HEK293 (cell line): Measurements from ENCODE around the gene GALNT2.

Experiments used
- CTCF ChIA-PET: fragments of 350-600 bp; formaldehyde crosslinking; extraction: SDS; loops from one replicate; lab custom pipeline; 2021; ENCODE audit warnings: antibody characterized with exemption; lab: Yijun Ruan, JAX
- POLR2A ChIA-PET: fragments of 300-600 bp; formaldehyde crosslinking; extraction: SDS; loops from one replicate; lab custom pipeline; 2020; ENCODE audit warnings: antibody characterized with exemption, inconsistent platforms; lab: Yijun Ruan, JAX
- H3K27ac ChIP-seq: fragments of 200-500 bp; sonication (Bioruptor generic); 2 replicates; pipeline ENCODE4 v1.5.1; 2014; ENCODE audit warnings: low read depth, low read length, control low read depth, inconsistent platforms; ENCODE audit errors: extremely low read depth
- H3K36me3 ChIP-seq, 2 experiments: fragments of 200-500 bp in 1 of 2; sonication (Bioruptor generic) in 1 of 2; 1 replicate in 1 of 2; 2 replicates in 1 of 2; pipeline ENCODE4 v1.5.1; 2014 to 2017; ENCODE audit warnings: inconsistent platforms in 2 of 2, low read length in 2 of 2; ENCODE audit not compliant: control insufficient read depth in 2 of 2, insufficient read depth in 1 of 2
- H3K4me1 ChIP-seq: fragments of 200-500 bp; sonication (Bioruptor generic); 2 replicates; pipeline ENCODE4 v1.5.1; 2014; ENCODE audit warnings: mild to moderate bottlenecking, low read length, inconsistent platforms; ENCODE audit not compliant: control insufficient read depth, insufficient read depth
- H3K4me3 ChIP-seq: 2 replicates; pipeline ENCODE4 v1.5.1; 2011; ENCODE audit warnings: low read depth, mild to moderate bottlenecking, control low read depth, low read length, moderate library complexity
- H3K9me3 ChIP-seq: fragments of 200-500 bp; sonication (Bioruptor generic); 2 replicates; pipeline ENCODE4 v1.5.1; 2014; ENCODE audit warnings: low read depth, low read length, inconsistent platforms; ENCODE audit not compliant: control insufficient read depth, insufficient read depth
- GLI2 ChIP-seq: fragments of 450-650 bp; formaldehyde crosslinking; IDR thresholded peaks from 2 replicates; pipeline ENCODE4; 2017; ENCODE audit warnings: missing biosample characterization, missing genetic modification characterization, low read depth, borderline replicate concordance
- KLF16 ChIP-seq: fragments of 450-650 bp; formaldehyde crosslinking; IDR thresholded peaks from 2 replicates; pipeline ENCODE4 v1.5.1; 2017; ENCODE audit warnings: missing biosample characterization, missing genetic modification characterization
- OVOL3 ChIP-seq: fragments of 450-650 bp; formaldehyde crosslinking; IDR thresholded peaks from 2 replicates; pipeline ENCODE4 v1.5.1; 2016; ENCODE audit warnings: missing biosample characterization, missing genetic modification characterization
- SCRT1 ChIP-seq: fragments of 450-650 bp; formaldehyde crosslinking; IDR thresholded peaks from 2 replicates; pipeline ENCODE4 v1.5.1; 2016; ENCODE audit warnings: missing biosample characterization, missing genetic modification characterization, borderline replicate concordance
- YY2 ChIP-seq: fragments of 450-650 bp; formaldehyde crosslinking; IDR thresholded peaks from 2 replicates; pipeline ENCODE4 v1.5.1; 2016; ENCODE audit warnings: missing biosample characterization, missing genetic modification characterization
- ZBTB17 ChIP-seq: fragments of 450-650 bp; formaldehyde crosslinking; IDR thresholded peaks from 2 replicates; pipeline ENCODE4 v1.5.1; 2016; ENCODE audit warnings: missing biosample characterization, missing genetic modification characterization
- ZBTB21 ChIP-seq: fragments of 450-650 bp; formaldehyde crosslinking; IDR thresholded peaks from 2 replicates; pipeline ENCODE4 v1.5.1; 2017; ENCODE audit warnings: missing biosample characterization, missing genetic modification characterization
- ZFP41 ChIP-seq: fragments of 450-650 bp; formaldehyde crosslinking; IDR thresholded peaks from 2 replicates; pipeline ENCODE4 v1.5.1; 2016; ENCODE audit warnings: missing biosample characterization, missing genetic modification characterization, borderline replicate concordance
- ZNF114 ChIP-seq: fragments of 450-650 bp; formaldehyde crosslinking; IDR thresholded peaks from 2 replicates; pipeline ENCODE4 v1.5.0; 2017; ENCODE audit warnings: missing biosample characterization, missing genetic modification characterization
- ZNF121 ChIP-seq: fragments of 450-650 bp; formaldehyde crosslinking; IDR thresholded peaks from 2 replicates; pipeline ENCODE4 v1.5.1; 2016; ENCODE audit warnings: missing biosample characterization, missing genetic modification characterization
- ZNF132 ChIP-seq: fragments of 450-650 bp; formaldehyde crosslinking; IDR thresholded peaks from 2 replicates; pipeline ENCODE4 v1.5.1; 2017; ENCODE audit warnings: missing biosample characterization, missing genetic modification characterization, borderline replicate concordance
- ZNF133 ChIP-seq: fragments of 450-650 bp; formaldehyde crosslinking; IDR thresholded peaks from 2 replicates; pipeline ENCODE4 v1.5.1; 2016; ENCODE audit warnings: missing biosample characterization, missing genetic modification characterization
- ZNF18 ChIP-seq: fragments of 450-650 bp; formaldehyde crosslinking; IDR thresholded peaks from 2 replicates; pipeline ENCODE4 v1.5.1; 2016; ENCODE audit warnings: missing biosample characterization, missing genetic modification characterization
- ZNF23 ChIP-seq: fragments of 450-650 bp; formaldehyde crosslinking; IDR thresholded peaks from 2 replicates; pipeline ENCODE4 v1.5.1; 2016; ENCODE audit warnings: missing biosample characterization, missing genetic modification characterization, borderline replicate concordance
- ZNF311 ChIP-seq: fragments of 450-650 bp; formaldehyde crosslinking; IDR thresholded peaks from 2 replicates; pipeline ENCODE4 v1.5.1; 2017; ENCODE audit warnings: missing biosample characterization, missing genetic modification characterization, borderline replicate concordance
- ZNF37A ChIP-seq: fragments of 450-650 bp; IDR thresholded peaks from 2 replicates; pipeline ENCODE4 v1.5.1; 2018; ENCODE audit warnings: missing biosample characterization, missing genetic modification characterization
- ZNF404 ChIP-seq: fragments of 450-650 bp; formaldehyde crosslinking; IDR thresholded peaks from 2 replicates; pipeline ENCODE4 v1.5.1; 2017; ENCODE audit warnings: missing biosample characterization, missing genetic modification characterization
- ZNF426 ChIP-seq: fragments of 450-650 bp; formaldehyde crosslinking; IDR thresholded peaks from 2 replicates; pipeline ENCODE4 v1.5.1; 2017; ENCODE audit warnings: missing biosample characterization, missing genetic modification characterization, mild to moderate bottlenecking, inconsistent platforms, moderate library complexity
- ZNF544 ChIP-seq: fragments of 450-650 bp; formaldehyde crosslinking; IDR thresholded peaks from 2 replicates; pipeline ENCODE4 v1.5.0; 2017; ENCODE audit warnings: missing biosample characterization, missing genetic modification characterization
- ZNF549 ChIP-seq: fragments of 450-650 bp; IDR thresholded peaks from 2 replicates; pipeline ENCODE4 v1.5.1; 2018; ENCODE audit warnings: missing biosample characterization, missing genetic modification characterization, mild to moderate bottlenecking, inconsistent platforms, moderate library complexity
- ZNF623 ChIP-seq: fragments of 450-650 bp; formaldehyde crosslinking; IDR thresholded peaks from 2 replicates; pipeline ENCODE4 v1.5.1; 2016; ENCODE audit warnings: missing biosample characterization, missing genetic modification characterization
- ZNF777 ChIP-seq: fragments of 450-650 bp; formaldehyde crosslinking; IDR thresholded peaks from 2 replicates; pipeline ENCODE4 v1.5.1; 2017; ENCODE audit warnings: missing biosample characterization, missing genetic modification characterization, borderline replicate concordance
- ZNF792 ChIP-seq: fragments of 450-650 bp; formaldehyde crosslinking; IDR thresholded peaks from 2 replicates; pipeline ENCODE4 v1.5.1; 2016; ENCODE audit warnings: missing biosample characterization, missing genetic modification characterization
- ZNF830 ChIP-seq: fragments of 450-650 bp; IDR thresholded peaks from 2 replicates; pipeline ENCODE4 v1.5.0; 2018; ENCODE audit warnings: missing biosample characterization, missing genetic modification characterization, low read depth, mild to moderate bottlenecking, moderate library complexity
- ZNF843 ChIP-seq: fragments of 450-650 bp; formaldehyde crosslinking; IDR thresholded peaks from 2 replicates; pipeline ENCODE4 v1.5.1; 2016; ENCODE audit warnings: missing biosample characterization, missing genetic modification characterization
- ZSCAN30 ChIP-seq: fragments of 450-650 bp; IDR thresholded peaks from 2 replicates; pipeline ENCODE4 v1.5.1; 2018; ENCODE audit warnings: missing biosample characterization, mild to moderate bottlenecking, missing genetic modification characterization, moderate library complexity
- ZSCAN4 ChIP-seq: fragments of 450-650 bp; formaldehyde crosslinking; IDR thresholded peaks from 2 replicates; pipeline ENCODE4 v1.5.1; 2017; ENCODE audit warnings: missing biosample characterization, missing genetic modification characterization
- TF ChIP-seq, protein P1 (sequence below): sonication (generic); formaldehyde crosslinking; IDR thresholded peaks from 2 replicates; pipeline ENCODE4 v1.8.1; 2022; ENCODE audit warnings: mild to moderate bottlenecking, moderate library complexity, missing genetic modification reagents
- TF ChIP-seq, protein P2 (sequence below): fragments of 450-650 bp; formaldehyde crosslinking; IDR thresholded peaks from 2 replicates; pipeline ENCODE4 v1.5.1; 2017; ENCODE audit warnings: missing biosample characterization, missing genetic modification characterization
- TF ChIP-seq, protein P3 (sequence below): fragments of 450-650 bp; formaldehyde crosslinking; IDR thresholded peaks from 2 replicates; pipeline ENCODE4 v1.5.1; 2016; ENCODE audit warnings: missing biosample characterization, missing genetic modification characterization

Gene GALNT2

DNA sequence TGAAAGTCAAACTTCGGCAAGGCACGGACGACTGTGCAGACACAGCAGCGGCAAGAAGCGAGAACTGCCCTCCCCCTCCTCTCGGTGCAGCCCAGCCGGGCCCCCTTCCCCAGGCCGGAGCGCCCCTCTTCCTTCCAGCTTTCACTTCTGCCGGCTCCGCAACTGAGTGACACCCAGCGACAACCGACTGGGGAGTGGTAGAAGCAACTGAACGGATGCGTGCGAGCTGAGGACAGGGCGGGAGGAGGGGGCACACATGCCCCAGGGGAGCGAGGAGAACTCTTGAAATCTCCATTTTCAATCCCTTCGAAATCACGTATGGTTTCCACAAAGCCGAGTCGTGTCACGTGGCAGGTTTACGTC is 212.5 kb downstream of the GALNT2 start:
- H3K9me3 ChIP-seq = no peaks in the 10 kb centered on the region
- H3K36me3 ChIP-seq = peaks cover 15 to 37% of the 10 kb centered on the region in 2 experiments
- no peak overlapping the region for H3K4me3 ChIP-seq
- TF ChIP-seq ZNF843 (tag by site-specific recombination) (no peak), ZSCAN4 (tag by site-specific recombination) (no peak), ZNF132 (tag by site-specific recombination) (no peak), ZNF311 (tag by site-specific recombination) (no peak), ZBTB21 (tag by site-specific recombination) (no peak), ZNF830 (tag by site-specific recombination) (no peak), ZNF544 (tag by site-specific recombination) (no peak), ZFP41 (tag by site-specific recombination) (no peak), ZNF114 (tag by site-specific recombination) (no peak), ZNF426 (tag by site-specific recombination) (no peak), ZNF133 (tag by site-specific recombination) (no peak), YY2 (tag by site-specific recombination) (no peak), ZNF404 (tag by site-specific recombination) (no peak), ZSCAN30 (tag by site-specific recombination) (no peak)
- TF ChIP-seq, protein P1, sequence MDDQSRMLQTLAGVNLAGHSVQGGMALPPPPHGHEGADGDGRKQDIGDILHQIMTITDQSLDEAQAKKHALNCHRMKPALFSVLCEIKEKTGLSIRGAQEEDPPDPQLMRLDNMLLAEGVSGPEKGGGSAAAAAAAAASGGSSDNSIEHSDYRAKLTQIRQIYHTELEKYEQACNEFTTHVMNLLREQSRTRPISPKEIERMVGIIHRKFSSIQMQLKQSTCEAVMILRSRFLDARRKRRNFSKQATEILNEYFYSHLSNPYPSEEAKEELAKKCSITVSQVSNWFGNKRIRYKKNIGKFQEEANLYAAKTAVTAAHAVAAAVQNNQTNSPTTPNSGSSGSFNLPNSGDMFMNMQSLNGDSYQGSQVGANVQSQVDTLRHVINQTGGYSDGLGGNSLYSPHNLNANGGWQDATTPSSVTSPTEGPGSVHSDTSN (CRISPR knock-in tag) = no peak
- TF ChIP-seq, all 188 proteins: peak for 0
- Histone ChIP-seq H3K4me1 (peaks cover 15% of the 10 kb centered on the region), H3K27ac (no peak overlapping the region)
- CTCF ChIA-PET = interaction anchor here (1.4 kb wide), 1 partner anchor 30 kb away, joined by 4 read pairs; no protein-coding TSS in a partner anchor
- POLR2A ChIA-PET = no interaction called here

DNA sequence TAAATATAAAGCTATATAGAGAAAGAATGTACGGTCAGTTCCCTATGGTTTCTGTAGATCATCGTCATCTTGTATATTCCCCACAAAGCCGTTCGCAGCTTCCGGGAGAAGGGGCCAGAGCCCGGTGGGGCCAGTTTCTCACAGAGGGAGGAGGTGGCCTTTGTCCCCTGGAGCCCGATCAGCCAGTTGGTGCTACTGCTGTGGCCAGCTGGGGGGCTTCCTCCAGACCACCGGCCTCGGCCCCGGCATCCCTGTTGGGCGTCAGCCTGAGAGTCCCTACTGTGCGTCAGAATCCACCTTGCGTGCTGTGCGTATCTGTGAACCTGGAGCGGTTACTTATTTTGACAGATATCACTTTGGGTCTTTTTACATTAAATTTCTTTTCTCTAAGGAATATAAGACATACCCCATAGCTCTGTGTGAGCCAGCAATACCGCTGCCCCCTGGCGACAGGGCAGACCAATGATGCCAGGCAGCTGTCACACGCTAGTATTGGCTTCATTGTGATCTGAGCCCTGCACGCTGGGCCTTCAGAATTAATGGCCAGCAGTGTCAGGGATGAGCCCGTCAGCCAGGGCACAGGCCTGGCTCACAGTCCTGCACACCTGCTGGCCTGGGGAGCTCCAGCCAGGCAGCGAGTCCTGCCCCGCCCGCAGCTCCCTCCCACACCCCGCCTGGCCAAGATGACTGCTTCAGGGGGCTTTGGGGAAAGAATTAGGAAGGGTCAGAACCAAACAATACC is 213.2 kb downstream of the GALNT2 start:
- H3K9me3 ChIP-seq = no peaks in the 10 kb centered on the region
- CTCF ChIA-PET = interaction anchor here (1.4 kb wide), 1 partner anchor 30 kb away, joined by 4 read pairs; no protein-coding TSS in a partner anchor
- peaks cover 15% of the 10 kb centered on the region for H3K4me1 ChIP-seq
- H3K4me3 ChIP-seq = no peak overlapping the region
- POLR2A ChIA-PET = no interaction called here
- H3K27ac ChIP-seq = no peak overlapping the region
- H3K36me3 ChIP-seq = peaks cover 9 to 37% of the 10 kb centered on the region in 2 experiments
- no peak for TF ChIP-seq ZNF18
- TF ChIP-seq, protein P2, sequence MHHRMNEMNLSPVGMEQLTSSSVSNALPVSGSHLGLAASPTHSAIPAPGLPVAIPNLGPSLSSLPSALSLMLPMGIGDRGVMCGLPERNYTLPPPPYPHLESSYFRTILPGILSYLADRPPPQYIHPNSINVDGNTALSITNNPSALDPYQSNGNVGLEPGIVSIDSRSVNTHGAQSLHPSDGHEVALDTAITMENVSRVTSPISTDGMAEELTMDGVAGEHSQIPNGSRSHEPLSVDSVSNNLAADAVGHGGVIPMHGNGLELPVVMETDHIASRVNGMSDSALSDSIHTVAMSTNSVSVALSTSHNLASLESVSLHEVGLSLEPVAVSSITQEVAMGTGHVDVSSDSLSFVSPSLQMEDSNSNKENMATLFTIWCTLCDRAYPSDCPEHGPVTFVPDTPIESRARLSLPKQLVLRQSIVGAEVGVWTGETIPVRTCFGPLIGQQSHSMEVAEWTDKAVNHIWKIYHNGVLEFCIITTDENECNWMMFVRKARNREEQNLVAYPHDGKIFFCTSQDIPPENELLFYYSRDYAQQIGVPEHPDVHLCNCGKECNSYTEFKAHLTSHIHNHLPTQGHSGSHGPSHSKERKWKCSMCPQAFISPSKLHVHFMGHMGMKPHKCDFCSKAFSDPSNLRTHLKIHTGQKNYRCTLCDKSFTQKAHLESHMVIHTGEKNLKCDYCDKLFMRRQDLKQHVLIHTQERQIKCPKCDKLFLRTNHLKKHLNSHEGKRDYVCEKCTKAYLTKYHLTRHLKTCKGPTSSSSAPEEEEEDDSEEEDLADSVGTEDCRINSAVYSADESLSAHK = no peak
- no peak for TF ChIP-seq ZBTB17
- no peak for TF ChIP-seq GLI2 (tag by site-specific recombination)
- no peak for TF ChIP-seq OVOL3 (tag by site-specific recombination)
- no peak for TF ChIP-seq ZNF23 (tag by site-specific recombination)
- TF ChIP-seq SCRT1 (tag by site-specific recombination) = no peak
- TF ChIP-seq KLF16 (tag by site-specific recombination) = no peak
- no peak for TF ChIP-seq ZNF37A
- no peak for TF ChIP-seq ZNF114 (tag by site-specific recombination)
- TF ChIP-seq ZNF792 = no peak
- TF ChIP-seq, protein P3, sequence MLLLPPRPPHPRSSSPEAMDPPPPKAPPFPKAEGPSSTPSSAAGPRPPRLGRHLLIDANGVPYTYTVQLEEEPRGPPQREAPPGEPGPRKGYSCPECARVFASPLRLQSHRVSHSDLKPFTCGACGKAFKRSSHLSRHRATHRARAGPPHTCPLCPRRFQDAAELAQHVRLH = no peak
- no peak for TF ChIP-seq ZNF121 (tag by site-specific recombination)
- TF ChIP-seq ZNF623 (tag by site-specific recombination) = no peak
- TF ChIP-seq ZNF777 (tag by site-specific recombination) = no peak
- no peak for TF ChIP-seq ZNF549 (tag by site-specific recombination)
